ENCODE measurements around the gene RASGEF1B.

Gene RASGEF1B

GRCh38 chr4:81377191-81377590 is 94.5 kb downstream of the RASGEF1B start:
- TF ChIP-seq CTCF (IDR thresholded peaks at IDR 0.05; ENCODE audit: low read depth, low read length, missing control alignments): no peak
- H3K36me3 ChIP-seq (replicated peaks): no peaks in the 10 kb centered on the region

DNA sequence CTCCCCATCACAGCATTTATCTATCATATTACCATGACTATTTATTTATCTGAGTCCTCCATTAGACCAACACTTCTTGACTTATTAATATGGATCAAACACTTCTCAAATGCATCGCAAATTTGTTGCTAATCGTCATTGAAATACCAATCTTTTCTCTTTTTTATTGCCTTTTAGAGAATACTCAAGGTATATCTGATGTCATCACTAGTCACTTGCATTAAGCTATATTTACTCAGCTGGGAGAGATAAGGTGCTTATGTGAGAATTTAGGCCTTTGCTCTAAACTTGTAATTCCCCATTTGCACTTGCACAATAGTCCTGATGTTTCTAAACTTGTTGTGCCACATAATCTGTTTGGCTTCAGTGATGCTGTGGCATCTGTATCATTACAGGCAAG is 95.0 kb downstream of the RASGEF1B start:
- H3K27ac ChIP-seq: no peak overlapping the region
- in situ Hi-C loops (cut with HindIII; ENCODE audit: low pct_ligation_motif_present, low sequenced_read_pairs): no loop called here
- H3K36me3 ChIP-seq (replicated peaks): no peaks in the 10 kb centered on the region
- no peaks in the 10 kb centered on the region for H3K27me3 ChIP-seq (replicated peaks)
- H3K4me3 ChIP-seq (ENCODE audit: low read depth, low read length): no peak overlapping the region
- no peak for DNase-seq
- no peak for TF ChIP-seq CTCF (IDR thresholded peaks at IDR 0.05; ENCODE audit: low read depth, low read length, missing control alignments)

More at GRCh38 chr4:81377191-81377590, 94.5 kb downstream of the RASGEF1B start:
- Histone ChIP-seq H3K27ac (no peak overlapping the region), H3K4me3 (ENCODE audit: low read depth, low read length) (no peak overlapping the region), H3K27me3 (replicated peaks) (no peaks in the 10 kb centered on the region)
- in situ Hi-C loops (cut with HindIII; ENCODE audit: low pct_ligation_motif_present, low sequenced_read_pairs): no loop called here
- DNase-seq: no peak

Measured in brain microvascular endothelial cell (primary cell).